ENCODE results near the gene HLA-DPA1. TPM values are rescaled to one million over a fixed set of nuclear protein-coding genes. Genes with fewer than 3 reads are reported as not detected.

Gene HLA-DPA1
- total RNA-seq, 4 donors from 2014 or later = 57.1 to 127 (median 96.8) TPM

DNA sequence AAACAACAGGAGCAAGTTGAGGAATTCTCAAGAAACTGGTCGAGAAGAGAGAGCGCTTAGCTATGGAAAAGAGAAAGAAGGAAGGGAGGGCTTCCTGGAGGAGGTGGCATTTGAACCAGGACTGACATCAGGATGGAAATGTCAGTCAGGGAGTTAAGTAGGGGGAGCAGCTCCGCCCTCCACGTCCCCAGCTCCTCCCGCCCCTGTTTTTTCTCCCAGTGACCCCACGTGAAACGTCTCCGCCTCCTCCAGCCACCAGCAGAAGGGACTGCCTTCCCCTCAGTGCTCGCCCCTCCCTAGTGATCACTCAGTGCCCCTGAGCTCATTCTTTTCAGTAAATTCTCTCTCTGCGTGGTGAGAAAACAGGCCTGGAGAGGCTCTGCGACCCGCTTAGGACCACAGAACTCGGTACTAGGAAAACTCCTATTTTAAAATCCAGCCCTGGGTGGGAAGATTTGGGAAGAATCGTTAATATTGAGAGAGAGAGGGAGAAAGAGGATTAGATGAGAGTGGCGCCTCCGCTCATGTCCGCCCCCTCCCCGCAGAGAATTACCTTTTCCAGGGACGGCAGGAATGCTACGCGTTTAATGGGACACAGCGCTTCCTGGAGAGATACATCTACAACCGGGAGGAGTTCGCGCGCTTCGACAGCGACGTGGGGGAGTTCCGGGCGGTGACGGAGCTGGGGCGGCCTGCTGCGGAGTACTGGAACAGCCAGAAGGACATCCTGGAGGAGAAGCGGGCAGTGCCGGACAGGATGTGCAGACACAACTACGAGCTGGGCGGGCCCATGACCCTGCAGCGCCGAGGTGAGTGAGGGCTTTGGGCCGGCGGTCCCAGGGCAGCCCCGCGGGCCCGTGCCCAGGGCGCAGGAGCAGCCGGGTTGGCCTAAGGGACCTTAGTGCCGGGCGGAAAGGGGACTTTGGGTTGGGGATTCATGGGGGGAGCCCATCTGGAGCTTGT lies 7.0 kb upstream of the HLA-DPA1 start:
- intact Hi-C loops (cut with DNase I; ENCODE audit: low total_unique reads) = no loop called here
- 16 to 19% methylated on average over 49 of the region's 49 CpGs for WGBS, 2 donors
- TF ChIP-seq POLR2A (IDR thresholded peaks at IDR 0.05) (peak in 1 of 2 donors; percentile 25), CTCF (IDR thresholded peaks at IDR 0.05) (no peak)
- H3K4me3 ChIP-seq (ENCODE audit: low read depth, poor library complexity, severe bottlenecking) = peak overlapping the region; percentile 12
- peak in 1 of 2 donors; percentile 91 for DNase-seq (ENCODE audit: low spot score in 2 of 2)

GRCh38 chr6:33079580-33079979 lies 6.1 kb upstream of the HLA-DPA1 start:
- DNase-seq (ENCODE audit: low spot score in 2 of 2) = no peak
- intact Hi-C loops (cut with DNase I; ENCODE audit: low total_unique reads) = no loop called here
- no peak for TF ChIP-seq CTCF (IDR thresholded peaks at IDR 0.05)
- TF ChIP-seq POLR2A (IDR thresholded peaks at IDR 0.05) = no peak
- no peak overlapping the region for H3K4me3 ChIP-seq (ENCODE audit: low read depth, poor library complexity, severe bottlenecking)
- WGBS, 2 donors = 69 to 82% methylated on average over 3 to 4 of the region's 4 CpGs

GRCh38 chr6:33078919-33079521 lies 5.6 kb upstream of the HLA-DPA1 start:
- no peak for DNase-seq (ENCODE audit: low spot score in 2 of 2)
- H3K4me3 ChIP-seq (ENCODE audit: low read depth, poor library complexity, severe bottlenecking) = no peak overlapping the region
- TF ChIP-seq POLR2A (IDR thresholded peaks at IDR 0.05) (no peak), CTCF (IDR thresholded peaks at IDR 0.05) (no peak)
- intact Hi-C loops (cut with DNase I; ENCODE audit: low total_unique reads) = no loop called here
- 20 to 52% methylated on average over 2 of the region's 2 CpGs for WGBS, 2 donors

DNA sequence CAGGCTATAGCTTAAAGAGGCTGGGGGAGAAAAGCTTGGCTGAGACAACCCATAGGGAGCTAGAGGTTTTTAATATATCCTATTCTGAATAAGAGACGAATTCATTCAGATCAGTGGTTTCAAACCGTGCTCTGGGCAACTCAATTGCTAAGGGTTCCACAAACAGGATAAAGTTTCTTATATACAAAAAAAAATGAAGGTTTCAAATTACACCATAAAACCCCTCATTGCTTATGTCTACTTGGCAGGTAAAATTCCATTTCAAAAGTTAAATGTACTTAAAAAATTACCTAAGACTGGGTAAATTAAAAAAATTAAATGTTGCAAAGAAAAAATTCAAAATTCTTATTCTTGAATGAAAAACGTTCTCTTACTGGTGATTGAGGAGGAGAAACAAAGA lies 5.0 kb upstream of the HLA-DPA1 start:
- TF ChIP-seq POLR2A (IDR thresholded peaks at IDR 0.05) = no peak
- no peak for TF ChIP-seq CTCF (IDR thresholded peaks at IDR 0.05)
- WGBS, 2 donors = 75 to 83% methylated on average over 3 of the region's 3 CpGs
- H3K4me3 ChIP-seq (ENCODE audit: low read depth, poor library complexity, severe bottlenecking) = no peak overlapping the region
- no peak for DNase-seq (ENCODE audit: low spot score in 2 of 2)
- intact Hi-C loops (cut with DNase I; ENCODE audit: low total_unique reads) = no loop called here

- H3K4me3 ChIP-seq (ENCODE audit: low read depth, poor library complexity, severe bottlenecking) = no peak overlapping the region
- intact Hi-C loops (cut with DNase I; ENCODE audit: low total_unique reads) = no loop called here
- WGBS, 2 donors = 54 to 64% methylated on average over 5 of the region's 5 CpGs
- DNase-seq (ENCODE audit: low spot score in 2 of 2) = no peak
- TF ChIP-seq POLR2A (IDR thresholded peaks at IDR 0.05) (no peak), CTCF (IDR thresholded peaks at IDR 0.05) (no peak)
Measured at GRCh38 chr6:33077908-33078307, 4.5 kb upstream of the HLA-DPA1 start.
